ENCODE data around the gene LTBR. TPM values are rescaled to one million over a fixed set of nuclear protein-coding genes. Genes with fewer than 3 reads are reported as not detected.

LTBR gene
- total RNA-seq, 1 donor from 2014 or later: 16.4 TPM

DNA sequence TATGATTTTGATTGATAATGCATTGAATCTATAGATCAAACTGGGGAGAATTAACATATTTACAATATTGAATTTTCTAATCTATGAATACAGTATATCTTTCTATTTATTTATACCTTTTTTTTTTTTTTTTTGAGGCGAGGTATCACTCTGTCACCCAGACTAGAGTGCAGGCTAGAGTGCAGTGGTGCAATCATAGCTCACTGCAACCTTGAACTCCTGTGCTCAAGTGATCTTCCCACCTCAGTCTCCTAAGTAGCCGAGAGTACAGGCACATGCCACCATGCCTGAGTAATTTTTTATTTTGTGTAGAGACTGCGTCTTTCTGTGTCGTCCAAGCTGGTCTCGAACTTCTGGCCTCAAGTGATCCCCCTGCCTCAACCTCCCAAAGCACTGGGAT lies 20.4 kb downstream of the LTBR start:
- peaks cover 3% of the 10 kb centered on the region for H3K36me3 Mint-ChIP-seq (ENCODE audit: unreplicated experiment)
- H3K9me3 Mint-ChIP-seq (ENCODE audit: unreplicated experiment): peaks cover 5% of the 10 kb centered on the region
- no peak for DNase-seq (ENCODE audit: extremely low spot score, unreplicated experiment)
- H3K4me3 Mint-ChIP-seq (ENCODE audit: unreplicated experiment): no peak overlapping the region
- TF ChIP-seq, protein P1, sequence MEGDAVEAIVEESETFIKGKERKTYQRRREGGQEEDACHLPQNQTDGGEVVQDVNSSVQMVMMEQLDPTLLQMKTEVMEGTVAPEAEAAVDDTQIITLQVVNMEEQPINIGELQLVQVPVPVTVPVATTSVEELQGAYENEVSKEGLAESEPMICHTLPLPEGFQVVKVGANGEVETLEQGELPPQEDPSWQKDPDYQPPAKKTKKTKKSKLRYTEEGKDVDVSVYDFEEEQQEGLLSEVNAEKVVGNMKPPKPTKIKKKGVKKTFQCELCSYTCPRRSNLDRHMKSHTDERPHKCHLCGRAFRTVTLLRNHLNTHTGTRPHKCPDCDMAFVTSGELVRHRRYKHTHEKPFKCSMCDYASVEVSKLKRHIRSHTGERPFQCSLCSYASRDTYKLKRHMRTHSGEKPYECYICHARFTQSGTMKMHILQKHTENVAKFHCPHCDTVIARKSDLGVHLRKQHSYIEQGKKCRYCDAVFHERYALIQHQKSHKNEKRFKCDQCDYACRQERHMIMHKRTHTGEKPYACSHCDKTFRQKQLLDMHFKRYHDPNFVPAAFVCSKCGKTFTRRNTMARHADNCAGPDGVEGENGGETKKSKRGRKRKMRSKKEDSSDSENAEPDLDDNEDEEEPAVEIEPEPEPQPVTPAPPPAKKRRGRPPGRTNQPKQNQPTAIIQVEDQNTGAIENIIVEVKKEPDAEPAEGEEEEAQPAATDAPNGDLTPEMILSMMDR (IDR thresholded peaks at IDR 0.05): no peak
- H3K27ac Mint-ChIP-seq (ENCODE audit: unreplicated experiment): no peak overlapping the region
- H3K4me1 Mint-ChIP-seq (ENCODE audit: unreplicated experiment): no peaks in the 10 kb centered on the region
- no peaks in the 10 kb centered on the region for H3K27me3 Mint-ChIP-seq (ENCODE audit: unreplicated experiment)

DNA sequence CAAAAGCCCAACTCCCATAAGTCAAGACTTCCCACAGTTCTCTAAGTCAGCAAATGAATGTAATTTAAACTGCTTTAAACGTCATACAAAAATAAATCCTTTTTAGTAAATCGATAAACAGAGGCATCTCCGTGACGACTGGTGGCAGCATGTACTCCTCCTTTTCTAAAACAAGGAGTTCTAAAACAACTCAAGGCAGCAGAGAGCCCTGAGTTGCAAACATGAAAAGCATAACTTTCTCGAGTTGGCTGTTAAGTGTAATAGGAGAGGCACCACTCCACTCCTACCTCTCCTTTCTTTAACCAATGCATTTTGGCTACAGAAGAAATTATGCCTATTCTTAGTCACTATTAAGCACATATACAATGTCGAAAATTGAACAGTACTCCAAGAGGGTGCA lies 22.0 kb downstream of the LTBR start:
- DNase-seq (ENCODE audit: extremely low spot score, unreplicated experiment): no peak
- TF ChIP-seq, protein P1 (IDR thresholded peaks at IDR 0.05): no peak
- Mint-ChIP-seq H3K4me1 (ENCODE audit: unreplicated experiment) (no peaks in the 10 kb centered on the region), H3K27ac (ENCODE audit: unreplicated experiment) (no peak overlapping the region), H3K36me3 (ENCODE audit: unreplicated experiment) (peaks cover 6% of the 10 kb centered on the region), H3K9me3 (ENCODE audit: unreplicated experiment) (peaks cover 14% of the 10 kb centered on the region), H3K4me3 (ENCODE audit: unreplicated experiment) (no peak overlapping the region), H3K27me3 (ENCODE audit: unreplicated experiment) (no peaks in the 10 kb centered on the region)

DNA sequence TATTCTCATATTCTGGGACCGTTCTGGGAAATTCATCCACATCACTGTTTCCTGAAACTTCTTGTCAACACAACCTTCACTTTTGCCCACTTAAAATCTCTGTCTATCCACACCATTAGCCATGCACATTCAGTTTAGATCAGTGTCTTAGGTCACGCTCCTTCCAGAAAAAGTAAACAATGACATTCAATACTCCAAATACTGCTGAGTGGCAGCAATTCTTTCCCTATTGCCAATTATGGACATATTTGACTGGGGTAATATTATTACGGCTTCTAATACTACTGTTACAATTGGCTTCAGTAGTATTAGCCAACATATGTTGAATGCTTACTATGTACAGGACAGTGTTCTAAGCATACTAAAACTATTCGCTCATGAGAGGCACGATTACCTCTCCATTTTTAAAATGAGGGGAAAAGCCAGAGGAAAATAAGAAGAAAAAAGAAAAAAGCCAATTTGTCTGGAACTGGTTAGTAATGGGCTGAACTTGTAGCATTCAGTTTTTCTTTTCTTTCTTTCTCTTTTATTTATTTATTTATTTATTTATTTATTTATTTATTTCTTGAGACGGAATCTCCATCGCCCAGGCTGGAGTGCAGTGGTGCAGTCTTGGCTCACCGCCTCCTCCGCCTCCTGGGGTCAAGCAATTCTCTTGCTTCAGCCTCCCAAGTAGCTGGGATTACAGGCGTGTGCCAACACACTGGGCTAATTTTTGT lies 23.4 kb downstream of the LTBR start:
- DNase-seq (ENCODE audit: extremely low spot score, unreplicated experiment): no peak
- TF ChIP-seq, protein P1 (IDR thresholded peaks at IDR 0.05): no peak
- no peak overlapping the region for H3K27ac Mint-ChIP-seq (ENCODE audit: unreplicated experiment)
- no peaks in the 10 kb centered on the region for H3K4me1 Mint-ChIP-seq (ENCODE audit: unreplicated experiment)
- H3K9me3 Mint-ChIP-seq (ENCODE audit: unreplicated experiment): peaks cover 14% of the 10 kb centered on the region
- H3K4me3 Mint-ChIP-seq (ENCODE audit: unreplicated experiment): no peak overlapping the region
- peaks cover 6% of the 10 kb centered on the region for H3K36me3 Mint-ChIP-seq (ENCODE audit: unreplicated experiment)
- no peaks in the 10 kb centered on the region for H3K27me3 Mint-ChIP-seq (ENCODE audit: unreplicated experiment)

DNA sequence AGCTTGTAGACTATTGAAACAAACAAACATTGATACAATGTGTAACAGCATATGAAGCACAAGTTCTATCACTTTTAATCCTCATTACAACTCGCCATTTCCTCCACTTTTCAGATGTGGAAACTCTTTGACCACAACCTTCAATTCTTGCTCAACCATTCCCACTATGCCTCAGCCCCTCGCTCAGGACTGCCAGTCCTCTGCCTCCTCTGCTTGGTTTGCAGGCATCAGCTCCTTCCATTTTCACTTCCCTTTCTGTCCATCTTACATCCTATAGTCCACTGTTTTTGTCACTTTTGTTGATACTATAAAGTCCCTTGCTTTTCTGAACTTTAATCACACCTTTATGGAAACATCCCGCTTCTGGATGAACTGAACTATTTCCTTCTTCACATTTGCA lies 32.6 kb downstream of the LTBR start:
- H3K27ac Mint-ChIP-seq (ENCODE audit: unreplicated experiment): no peak overlapping the region
- DNase-seq (ENCODE audit: extremely low spot score, unreplicated experiment): no peak
- H3K27me3 Mint-ChIP-seq (ENCODE audit: unreplicated experiment): peaks cover 6% of the 10 kb centered on the region
- TF ChIP-seq, protein P1 (IDR thresholded peaks at IDR 0.05): no peak
- no peaks in the 10 kb centered on the region for H3K36me3 Mint-ChIP-seq (ENCODE audit: unreplicated experiment)
- H3K9me3 Mint-ChIP-seq (ENCODE audit: unreplicated experiment): no peaks in the 10 kb centered on the region
- H3K4me1 Mint-ChIP-seq (ENCODE audit: unreplicated experiment): peaks cover 7% of the 10 kb centered on the region
- H3K4me3 Mint-ChIP-seq (ENCODE audit: unreplicated experiment): no peak overlapping the region

DNA sequence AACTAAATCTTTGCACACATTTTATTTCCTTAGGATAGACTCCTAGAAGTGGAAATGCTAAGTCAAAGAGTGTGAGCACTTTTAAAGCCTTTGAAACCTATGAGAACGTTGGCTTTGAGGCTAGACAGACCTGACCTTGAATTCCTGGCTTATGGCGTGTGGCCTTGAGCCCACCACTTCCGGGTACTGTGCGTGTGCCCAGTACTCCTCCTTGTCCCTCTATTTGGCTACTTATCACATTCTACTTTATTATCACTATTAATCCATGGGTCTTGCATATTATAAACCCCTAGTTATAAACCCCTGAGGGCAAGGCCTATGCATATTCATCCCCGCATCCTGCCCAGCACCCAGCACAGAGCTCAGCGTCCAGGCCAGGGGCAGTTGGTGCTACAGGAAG lies 34.8 kb downstream of the LTBR start:
- Mint-ChIP-seq H3K4me1 (ENCODE audit: unreplicated experiment) (peaks cover 10% of the 10 kb centered on the region), H3K27ac (ENCODE audit: unreplicated experiment) (no peak overlapping the region), H3K9me3 (ENCODE audit: unreplicated experiment) (no peaks in the 10 kb centered on the region), H3K36me3 (ENCODE audit: unreplicated experiment) (no peaks in the 10 kb centered on the region), H3K4me3 (ENCODE audit: unreplicated experiment) (no peak overlapping the region), H3K27me3 (ENCODE audit: unreplicated experiment) (peaks cover 6% of the 10 kb centered on the region)
- DNase-seq (ENCODE audit: extremely low spot score, unreplicated experiment): no peak
- TF ChIP-seq, protein P1 (IDR thresholded peaks at IDR 0.05): no peak

All from osteocyte (in vitro differentiated cells).